Naive thymus-derived CD8-positive, alpha-beta T cell (primary cell): Measurements from ENCODE around the gene CAST. TPM values are rescaled to one million over a fixed set of nuclear protein-coding genes. Genes with fewer than 3 reads are reported as not detected.

Source experiments
- ATAC-seq, 2 donors: fragments of 150-1000 bp; cut with Tn5 transposase in 1 of 2; sonication (Bioruptor Pico), chemical (Tn5 transposase) in 1 of 2; 1 replicate in 1 of 2; 2 replicates in 1 of 2; pipeline ENCODE4 v1.10.0; 2021; ENCODE audit warnings: mild to moderate bottlenecking in 2 of 2, moderate library complexity in 2 of 2
- POLR2A ChIA-PET: fragments of 350-600 bp; sonication (Branson Sonifier 250); formaldehyde crosslinking; loops from one replicate; lab custom pipeline; 2021; ENCODE audit warnings: antibody characterized with exemption; lab: Charles Lee
- DNase-seq, 10 donors: peaks; one replicate each; pipeline versions ENCODE4 v3.0.0 to v3.0.0-alpha.2; 2020 to 2022
- H3K27ac Mint-ChIP-seq, 10 donors: one replicate each; pipeline ENCODE4 v1.8.0; 2020 to 2022; ENCODE audit warnings: mild to moderate bottlenecking in 10 of 10, mixed read lengths in 10 of 10, moderate library complexity in 4 of 10, inconsistent platforms in 1 of 10
- H3K27me3 Mint-ChIP-seq, 5 donors: one replicate each; pipeline ENCODE4 v1.8.0; 2021 to 2022; ENCODE audit warnings: mixed read lengths in 5 of 5
- H3K36me3 Mint-ChIP-seq, 3 donors: one replicate each; pipeline ENCODE4 v1.8.0; 2020 to 2022; ENCODE audit warnings: mixed read lengths in 3 of 3, mild to moderate bottlenecking in 2 of 3, inconsistent platforms in 1 of 3
- H3K4me1 Mint-ChIP-seq, 4 donors: one replicate each; pipeline ENCODE4 v1.8.0; 2021 to 2022; ENCODE audit warnings: mixed read lengths in 4 of 4
- H3K4me3 Mint-ChIP-seq, 10 donors: one replicate each; pipeline ENCODE4 v1.8.0; 2020 to 2022; ENCODE audit warnings: mild to moderate bottlenecking in 10 of 10, mixed read lengths in 10 of 10, moderate library complexity in 6 of 10, inconsistent platforms in 1 of 10
- H3K9me3 Mint-ChIP-seq, 9 donors: one replicate each; pipeline ENCODE4 v1.8.0; 2020 to 2022; ENCODE audit warnings: mixed read lengths in 9 of 9, mild to moderate bottlenecking in 3 of 9, inconsistent platforms in 1 of 9, moderate library complexity in 1 of 9
- polyA plus RNA-seq, 3 donors: library from polyadenylated mRNA; unstranded; fragments of 300-500 nt; fragmentation: Illumina TruSeq; gene quantifications; one replicate each; pipeline ENCODE4 v1.2.3, GENCODE V29; 2021
- total RNA-seq, 8 experiments: library from RNA in 2 of 8; stranded (reverse) in 2 of 8; gene quantifications; one replicate each; pipeline ENCODE4 v1.2.3 and lab custom pipeline; 2021 to 2026

The CAST gene
- total and polyA plus RNA-seq, 5 experiments from 2014 or later: 29.9 to 115 (median 42.2) TPM

DNA sequence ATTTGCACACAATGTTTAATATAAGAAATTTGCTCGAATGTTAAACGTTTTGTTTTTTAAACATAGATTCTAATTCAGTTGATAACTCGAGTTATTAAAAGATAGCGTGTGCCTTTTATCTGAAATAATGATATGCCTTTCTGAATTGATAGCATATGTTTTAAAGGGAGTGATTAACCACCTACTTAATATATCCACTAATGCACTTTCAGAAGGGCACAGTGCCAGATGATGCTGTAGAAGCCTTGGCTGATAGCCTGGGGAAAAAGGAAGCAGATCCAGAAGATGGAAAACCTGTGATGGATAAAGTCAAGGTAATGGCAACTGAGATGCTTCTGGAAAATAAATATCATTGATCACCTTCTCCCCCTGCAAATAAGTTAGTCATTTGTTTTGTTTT lies 91.7 kb downstream of the CAST start:
- H3K27ac Mint-ChIP-seq: peak overlapping the region in 2 of 10 donors; percentile 23 to 80

GRCh38 chr5:96755851-96756250 lies 93.7 kb downstream of the CAST start:
- POLR2A ChIA-PET: no interaction called here
- Mint-ChIP-seq H3K4me3 (no peak overlapping the region), H3K27me3 (no peaks in the 10 kb centered on the region), H3K9me3 (no peaks in the 10 kb centered on the region), H3K4me1 (peaks cover 2 to 7% (median 4%) of the 10 kb centered on the region in 4 donors), H3K36me3 (peaks cover 0 to 73% (median 14%) of the 10 kb centered on the region in 3 donors), H3K27ac (peak overlapping the region in 6 of 10 donors; percentile 20 to 89 (median 38))
- DNase-seq (no peak), ATAC-seq (no peak)

More for the DNA sequence above, 91.7 kb downstream of the CAST start:
- peaks cover 2 to 6% (median 4%) of the 10 kb centered on the region in 4 donors for H3K4me1 Mint-ChIP-seq
- no peak overlapping the region for H3K4me3 Mint-ChIP-seq
- ATAC-seq (no peak), DNase-seq (no peak)
- H3K27me3 Mint-ChIP-seq: no peaks in the 10 kb centered on the region
- H3K9me3 Mint-ChIP-seq: no peaks in the 10 kb centered on the region
- POLR2A ChIA-PET: no interaction called here
- H3K36me3 Mint-ChIP-seq: peaks cover 0 to 75% (median 16%) of the 10 kb centered on the region in 3 donors

DNA sequence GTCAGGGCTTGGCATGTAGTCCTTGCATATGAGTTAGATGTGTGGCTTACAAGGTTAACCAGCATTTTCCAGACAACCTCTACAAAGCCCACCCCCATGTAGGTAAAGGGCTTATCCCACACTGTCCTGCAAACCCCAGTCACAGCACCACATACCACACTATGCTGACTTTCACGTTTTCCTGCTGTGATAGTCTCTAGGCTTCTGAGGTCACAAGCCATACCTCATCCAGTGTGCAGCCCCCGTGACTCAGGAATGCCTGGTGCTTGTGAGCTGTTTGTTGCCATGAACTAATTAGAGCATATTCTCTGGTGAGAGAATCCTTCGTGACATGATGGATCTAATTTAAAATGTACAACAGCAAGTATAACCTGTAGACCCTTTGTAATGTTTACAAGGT lies 94.8 kb downstream of the CAST start:
- DNase-seq (no peak), ATAC-seq (no peak)
- POLR2A ChIA-PET: interaction anchor here (0.7 to 0.9 kb wide), 2 partner anchors 12 to 49 kb away, joined by 3 read pairs; no protein-coding TSS in a partner anchor

DNA sequence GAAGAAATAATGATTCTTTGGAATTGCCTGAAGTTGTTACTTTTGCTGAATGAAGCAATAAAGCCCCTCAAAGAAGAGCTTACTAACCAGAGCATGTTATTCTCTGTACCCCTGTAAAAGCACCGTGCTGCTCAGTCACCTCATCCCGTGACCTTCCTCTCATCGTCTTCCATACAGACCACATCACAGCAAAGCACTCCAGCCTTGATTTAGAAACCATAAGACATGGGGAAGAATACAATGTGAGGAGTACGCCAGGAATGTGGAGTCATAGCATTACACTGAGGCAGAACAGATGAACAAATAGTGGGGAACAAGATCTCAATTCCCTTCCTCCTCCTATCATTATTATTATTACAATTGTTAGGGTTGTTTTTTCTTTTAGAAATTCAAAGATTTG lies 96.4 kb downstream of the CAST start:
- no peak overlapping the region for H3K4me3 Mint-ChIP-seq
- no peak for ATAC-seq
- no peaks in the 10 kb centered on the region for H3K27me3 Mint-ChIP-seq
- DNase-seq: no peak
- peak overlapping the region in 8 of 10 donors; percentile 20 to 92 (median 71) for H3K27ac Mint-ChIP-seq
- POLR2A ChIA-PET: no interaction called here
- no peaks in the 10 kb centered on the region for H3K9me3 Mint-ChIP-seq
- peaks cover 0 to 13% (median 6%) of the 10 kb centered on the region in 4 donors for H3K4me1 Mint-ChIP-seq
- H3K36me3 Mint-ChIP-seq: peaks cover 0 to 76% (median 12%) of the 10 kb centered on the region in 3 donors

More for the DNA sequence above, 94.8 kb downstream of the CAST start:
- H3K9me3 Mint-ChIP-seq: no peaks in the 10 kb centered on the region
- H3K4me3 Mint-ChIP-seq: no peak overlapping the region
- peak overlapping the region in 6 of 10 donors; percentile 26 to 67 (median 49) for H3K27ac Mint-ChIP-seq
- peaks cover 0 to 67% (median 14%) of the 10 kb centered on the region in 3 donors for H3K36me3 Mint-ChIP-seq
- H3K4me1 Mint-ChIP-seq: peaks cover 2 to 8% (median 4%) of the 10 kb centered on the region in 4 donors
- H3K27me3 Mint-ChIP-seq: no peaks in the 10 kb centered on the region

DNA sequence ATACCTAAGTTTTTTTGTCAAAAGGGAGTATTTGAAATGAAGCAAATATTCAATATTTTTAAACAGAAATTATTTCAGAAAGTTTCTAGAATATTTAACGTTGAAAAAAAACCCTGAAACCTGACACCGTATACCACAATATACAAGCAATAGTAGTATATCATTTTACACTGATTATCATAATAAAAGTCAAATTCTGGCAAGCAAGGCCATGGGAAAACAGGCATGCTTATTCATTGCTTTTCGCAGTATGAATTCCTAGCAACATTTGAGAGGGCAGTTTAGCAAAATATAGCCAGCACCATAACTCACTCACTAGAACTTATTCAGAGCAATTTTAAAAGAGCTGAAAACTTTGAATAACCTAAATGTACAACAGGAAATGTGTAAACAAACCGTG lies 99.4 kb downstream of the CAST start:
- H3K9me3 Mint-ChIP-seq: no peaks in the 10 kb centered on the region
- peak overlapping the region in 5 of 10 donors; percentile 19 to 57 (median 35) for H3K27ac Mint-ChIP-seq
- ATAC-seq (no peak), DNase-seq (no peak)
- H3K36me3 Mint-ChIP-seq: peaks cover 0 to 77% (median 7%) of the 10 kb centered on the region in 3 donors
- H3K27me3 Mint-ChIP-seq: no peaks in the 10 kb centered on the region
- POLR2A ChIA-PET: interaction anchor here (0.5 to 0.6 kb wide), 2 partner anchors 9 to 201 kb away, joined by 3 read pairs; no protein-coding TSS in a partner anchor
- peaks cover 0 to 18% (median 9%) of the 10 kb centered on the region in 4 donors for H3K4me1 Mint-ChIP-seq
- H3K4me3 Mint-ChIP-seq: no peak overlapping the region

DNA sequence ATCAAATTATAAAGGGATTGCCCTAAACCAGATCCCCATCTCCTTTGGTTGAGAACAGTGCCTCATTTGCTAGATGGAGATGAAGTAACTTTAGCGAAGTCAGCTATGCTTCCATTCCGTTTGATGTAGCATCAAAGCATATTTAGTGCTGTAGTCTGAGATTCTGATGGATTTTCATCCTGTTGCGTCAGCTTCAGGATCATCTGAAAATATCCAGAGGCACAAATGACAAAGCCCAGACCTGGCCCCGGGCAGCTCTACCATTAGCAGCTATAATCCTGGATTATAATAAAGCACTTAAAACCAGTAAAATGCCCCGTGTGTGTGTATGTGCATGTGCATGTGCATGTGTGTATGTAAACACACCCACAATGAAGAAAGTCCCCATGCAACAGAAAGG lies 100.8 kb downstream of the CAST start:
- Mint-ChIP-seq H3K36me3 (peaks cover 0 to 78% (median 2%) of the 10 kb centered on the region in 3 donors), H3K4me1 (peaks cover 0 to 18% (median 9%) of the 10 kb centered on the region in 4 donors), H3K9me3 (no peaks in the 10 kb centered on the region), H3K27me3 (no peaks in the 10 kb centered on the region), H3K27ac (peak overlapping the region in 4 of 10 donors; percentile 9 to 71 (median 42)), H3K4me3 (no peak overlapping the region)
- POLR2A ChIA-PET: interaction anchor here (0.8 kb wide), 1 partner anchor 40 kb away, joined by 3 read pairs; no protein-coding TSS in a partner anchor
- ATAC-seq (no peak), DNase-seq (no peak)

GRCh38 chr5:96765043-96765442 lies 102.9 kb downstream of the CAST start:
- POLR2A ChIA-PET: interaction anchor here (1.0 kb wide), 1 partner anchor 43 kb away, joined by 4 read pairs; no protein-coding TSS in a partner anchor
- no peaks in the 10 kb centered on the region for H3K27me3 Mint-ChIP-seq
- no peak overlapping the region for H3K4me3 Mint-ChIP-seq
- H3K4me1 Mint-ChIP-seq: peaks cover 0 to 15% (median 7%) of the 10 kb centered on the region in 4 donors
- DNase-seq: no peak
- peaks cover 7 to 84% (median 8%) of the 10 kb centered on the region in 3 donors for H3K36me3 Mint-ChIP-seq
- ATAC-seq: no peak
- H3K9me3 Mint-ChIP-seq: no peaks in the 10 kb centered on the region
- H3K27ac Mint-ChIP-seq: peak overlapping the region in 8 of 10 donors; percentile 17 to 77 (median 57)

- no peaks in the 10 kb centered on the region for H3K27me3 Mint-ChIP-seq
- DNase-seq (no peak), ATAC-seq (no peak)
- H3K27ac Mint-ChIP-seq: peak overlapping the region in 8 of 10 donors; percentile 2 to 84 (median 53)
- peaks cover 8 to 90% (median 9%) of the 10 kb centered on the region in 3 donors for H3K36me3 Mint-ChIP-seq
- H3K4me3 Mint-ChIP-seq: no peak overlapping the region
- POLR2A ChIA-PET: interaction anchor here (0.6 to 1.3 kb wide), 4 partner anchors 12 to 107 kb away, joined by 3 to 6 read pairs (median 4); no protein-coding TSS in a partner anchor
- peaks cover 3 to 16% (median 12%) of the 10 kb centered on the region in 4 donors for H3K4me1 Mint-ChIP-seq
- no peaks in the 10 kb centered on the region for H3K9me3 Mint-ChIP-seq
Measured at GRCh38 chr5:96768708-96769251, 106.6 kb downstream of the CAST start.

- POLR2A ChIA-PET: no interaction called here
- ATAC-seq (no peak), DNase-seq (no peak)
- H3K4me1 Mint-ChIP-seq: peaks cover 2 to 14% (median 10%) of the 10 kb centered on the region in 4 donors
- H3K4me3 Mint-ChIP-seq: no peak overlapping the region
- H3K9me3 Mint-ChIP-seq: no peaks in the 10 kb centered on the region
- H3K27me3 Mint-ChIP-seq: no peaks in the 10 kb centered on the region
- H3K27ac Mint-ChIP-seq: peak overlapping the region; percentile 7 to 87 (median 50)
- H3K36me3 Mint-ChIP-seq: peaks cover 8 to 93% (median 21%) of the 10 kb centered on the region in 3 donors
Measured at GRCh38 chr5:96771395-96771794, 109.2 kb downstream of the CAST start.

- peaks cover 8 to 93% (median 22%) of the 10 kb centered on the region in 3 donors for H3K36me3 Mint-ChIP-seq
- H3K4me1 Mint-ChIP-seq: peaks cover 2 to 14% (median 10%) of the 10 kb centered on the region in 4 donors
- POLR2A ChIA-PET: no interaction called here
- no peaks in the 10 kb centered on the region for H3K27me3 Mint-ChIP-seq
- DNase-seq (no peak), ATAC-seq (no peak)
- H3K27ac Mint-ChIP-seq: peak overlapping the region in 8 of 10 donors; percentile 49 to 87 (median 72)
- H3K4me3 Mint-ChIP-seq: no peak overlapping the region
- H3K9me3 Mint-ChIP-seq: no peaks in the 10 kb centered on the region
Measured at GRCh38 chr5:96772111-96772510, 109.9 kb downstream of the CAST start.

GRCh38 chr5:96772542-96772941 lies 110.4 kb downstream of the CAST start:
- no peak for ATAC-seq
- Mint-ChIP-seq H3K9me3 (no peaks in the 10 kb centered on the region), H3K27ac (peak overlapping the region in 9 of 10 donors; percentile 2 to 84 (median 49)), H3K4me1 (peaks cover 2 to 14% (median 10%) of the 10 kb centered on the region in 4 donors), H3K4me3 (no peak overlapping the region), H3K27me3 (no peaks in the 10 kb centered on the region), H3K36me3 (peaks cover 8 to 93% (median 24%) of the 10 kb centered on the region in 3 donors)
- POLR2A ChIA-PET: no interaction called here
- no peak for DNase-seq

DNA sequence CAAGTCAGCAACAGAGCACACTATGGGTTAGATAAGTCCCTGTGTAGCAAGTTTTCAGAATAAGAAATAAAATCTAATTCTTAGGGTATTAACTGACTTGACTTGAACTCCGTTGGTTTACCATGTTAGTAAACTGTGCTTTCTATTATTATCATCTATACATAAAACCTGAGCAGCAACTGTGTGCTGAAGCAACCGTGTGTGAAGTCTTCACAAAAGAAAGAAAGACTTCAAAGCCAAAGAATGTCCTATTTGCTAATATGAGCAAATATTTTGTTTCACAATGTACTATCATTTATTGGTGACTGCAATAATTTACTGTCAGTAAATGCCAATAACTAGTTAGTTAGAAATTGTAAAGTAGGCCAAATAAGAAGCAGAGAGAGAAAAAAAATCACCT lies 112.9 kb downstream of the CAST start:
- DNase-seq (no peak), ATAC-seq (no peak)
- Mint-ChIP-seq H3K27me3 (no peaks in the 10 kb centered on the region), H3K36me3 (peaks cover 5 to 93% (median 26%) of the 10 kb centered on the region in 3 donors), H3K4me1 (peaks cover 7 to 12% (median 9%) of the 10 kb centered on the region in 4 donors), H3K9me3 (no peaks in the 10 kb centered on the region), H3K27ac (peak overlapping the region in 1 of 10 donors; percentile 55), H3K4me3 (no peak overlapping the region)
- POLR2A ChIA-PET: no interaction called here

GRCh38 chr5:96775689-96776088 lies 113.5 kb downstream of the CAST start:
- no peak for DNase-seq
- peaks cover 7 to 14% (median 9%) of the 10 kb centered on the region in 4 donors for H3K4me1 Mint-ChIP-seq
- no peak for ATAC-seq
- H3K9me3 Mint-ChIP-seq: no peaks in the 10 kb centered on the region
- H3K4me3 Mint-ChIP-seq: no peak overlapping the region
- H3K27me3 Mint-ChIP-seq: no peaks in the 10 kb centered on the region
- peaks cover 5 to 95% (median 29%) of the 10 kb centered on the region in 3 donors for H3K36me3 Mint-ChIP-seq
- POLR2A ChIA-PET: interaction anchor here (0.6 kb wide), 1 partner anchor 32 kb away, joined by 3 read pairs; the partner anchor contains the start of gene ERAP1
- H3K27ac Mint-ChIP-seq: peak overlapping the region in 7 of 10 donors; percentile 13 to 90 (median 43)
